NCI-H345 treated with DMSO at 0.1 percent for 48 hours (cell line): ENCODE measurements around the gene PDLIM4.

ENCODE experiments used
- DNase-seq: peaks from one replicate; lab custom pipeline; 2025; ENCODE audit not compliant: unreplicated experiment; lab: John Stamatoyannopoulos, UW

Gene PDLIM4

GRCh38 chr5:132303589-132303988 is 46.1 kb downstream of the PDLIM4 start:
- no peak for DNase-seq

DNA sequence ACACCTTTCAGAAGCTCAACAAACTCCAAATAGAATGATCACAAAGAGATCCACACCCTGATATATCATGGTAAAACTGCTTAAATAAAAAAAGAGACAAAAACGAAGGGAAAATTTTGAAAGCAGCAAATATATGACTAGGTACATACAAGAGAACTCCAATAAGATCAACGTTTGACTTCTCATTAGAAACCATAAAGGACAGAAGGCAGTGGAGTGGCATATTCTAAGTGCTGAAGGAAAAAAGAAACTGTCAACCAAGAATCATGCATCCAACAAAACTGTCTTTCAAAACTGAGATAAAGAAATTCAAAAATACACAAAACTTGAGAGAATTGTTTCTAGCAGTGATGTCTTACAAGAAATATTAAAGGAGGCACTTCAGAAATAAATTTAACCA is 47.9 kb downstream of the PDLIM4 start:
- DNase-seq, result no peak

DNA sequence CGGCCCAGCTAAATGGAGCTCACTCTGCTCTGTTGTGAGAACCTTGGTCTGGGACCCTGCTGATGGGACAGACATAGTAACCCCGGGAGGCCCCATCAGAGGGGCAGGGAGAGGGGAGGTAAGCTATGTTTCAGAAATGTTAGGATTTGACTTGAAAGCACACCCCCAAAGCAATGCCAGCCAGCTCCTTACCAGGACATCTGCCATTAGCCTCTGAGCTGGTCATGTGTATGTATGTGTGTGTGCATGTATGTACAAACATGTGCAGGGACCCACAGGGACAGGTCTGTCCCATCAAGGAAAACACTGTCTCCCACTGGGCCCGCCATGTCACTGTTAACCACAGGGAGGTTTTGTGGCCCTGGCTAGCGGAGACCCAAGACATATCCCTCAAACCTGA is 51.2 kb downstream of the PDLIM4 start:
- no peak for DNase-seq

DNA sequence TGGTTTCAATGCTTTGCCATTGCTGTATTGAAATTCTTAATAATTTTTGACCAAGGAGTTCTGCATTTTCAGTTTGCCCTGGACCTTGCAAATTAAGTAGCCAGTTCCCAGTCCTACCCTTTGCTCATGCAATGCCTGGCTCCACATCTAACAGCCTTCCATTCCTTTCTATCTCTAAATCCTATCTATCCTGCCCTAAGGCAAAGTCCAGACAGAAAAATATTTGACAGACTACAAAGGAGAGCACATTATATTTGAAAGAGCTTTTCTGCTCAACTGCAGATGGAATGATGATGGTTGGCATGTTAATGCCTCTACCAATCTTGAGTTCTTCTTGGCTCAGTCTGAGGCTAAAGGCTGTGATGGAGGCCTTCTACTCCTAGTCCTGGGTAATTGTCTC is 52.2 kb downstream of the PDLIM4 start:
- no peak for DNase-seq

DNA sequence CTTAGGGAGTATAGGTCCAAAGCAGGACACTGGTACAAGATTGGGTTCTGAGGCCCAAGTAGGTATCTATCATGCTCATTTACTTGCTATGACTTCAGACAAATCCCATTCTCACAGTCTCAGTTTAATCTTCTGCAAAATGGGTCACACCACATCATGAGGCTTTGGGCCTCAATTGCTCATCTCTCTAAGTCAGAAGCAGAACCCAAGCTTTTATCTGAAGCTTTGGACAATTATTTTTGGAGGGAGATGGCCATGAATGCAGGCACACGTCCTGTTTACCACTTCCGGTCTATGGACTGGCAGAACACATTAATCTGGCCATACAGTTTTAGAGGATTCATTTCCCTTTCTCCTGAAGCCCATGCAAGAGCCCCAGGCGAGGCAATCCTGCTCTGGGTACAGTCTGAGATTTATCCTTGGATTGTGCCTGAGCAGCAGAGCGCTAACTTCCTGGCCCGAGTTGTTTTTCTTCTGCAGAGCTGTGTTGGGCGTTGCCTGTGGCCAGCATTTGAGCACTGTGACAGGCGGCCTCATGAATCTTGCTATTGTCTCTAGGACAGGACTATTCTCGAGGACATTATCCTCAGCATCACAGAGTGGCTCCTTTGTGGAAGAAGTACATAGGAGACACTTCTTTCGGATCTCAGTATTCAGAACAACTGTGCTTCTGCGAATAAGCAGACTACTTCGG is 52.8 kb downstream of the PDLIM4 start:
- no peak for DNase-seq

- no peak for DNase-seq
Observed at GRCh38 chr5:132313366-132313765, 55.9 kb downstream of the PDLIM4 start.

GRCh38 chr5:132313961-132314432 is 56.5 kb downstream of the PDLIM4 start:
- DNase-seq, result no peak

- DNase-seq, result no peak
Observed at GRCh38 chr5:132315529-132316067, 58.1 kb downstream of the PDLIM4 start.

DNA sequence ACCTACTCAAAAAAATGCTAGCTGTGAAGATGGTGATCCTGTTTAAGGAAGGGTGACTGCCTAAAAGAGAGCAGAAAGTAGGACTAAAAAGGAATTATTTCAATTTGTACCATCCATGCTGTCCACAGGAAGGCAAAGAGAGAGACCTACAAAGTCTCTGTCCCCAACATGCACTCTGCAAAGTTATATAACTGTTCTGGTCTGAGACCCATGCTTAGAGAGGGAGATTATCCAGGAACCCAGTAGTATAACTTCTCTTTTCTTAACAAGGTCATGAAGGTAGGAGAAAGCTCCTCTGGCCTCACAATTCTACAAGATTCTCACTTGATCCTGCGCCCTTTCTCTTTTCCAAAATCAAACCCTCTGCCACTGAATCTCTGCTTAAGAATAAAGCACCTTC is 62.5 kb downstream of the PDLIM4 start:
- no peak for DNase-seq

- DNase-seq, result no peak
Observed at GRCh38 chr5:132321109-132321721, 63.7 kb downstream of the PDLIM4 start.

DNA sequence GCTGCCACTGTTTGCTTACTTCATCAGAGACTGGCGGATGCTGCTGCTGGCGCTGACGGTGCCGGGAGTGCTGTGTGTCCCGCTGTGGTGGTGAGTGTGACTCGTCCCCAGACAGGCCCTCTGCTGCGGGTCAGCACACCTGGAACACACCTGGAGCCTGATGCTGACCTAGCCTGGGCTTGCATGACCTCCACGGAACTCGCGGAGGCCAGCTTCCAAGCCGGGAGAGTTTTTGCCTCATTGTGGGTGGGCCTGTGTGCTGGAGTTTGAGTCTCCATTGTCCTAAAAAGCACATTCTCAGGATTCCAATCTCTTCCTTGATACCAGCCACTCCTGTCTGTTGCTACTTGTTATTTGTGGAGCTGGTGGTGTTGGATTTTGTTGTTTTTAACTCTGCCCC is 64.8 kb downstream of the PDLIM4 start:
- no peak for DNase-seq
